Colonic mucosa (tissue), 4 donors: Measurements from ENCODE around the gene IGSF6. TPM values are rescaled to one million over a fixed set of nuclear protein-coding genes. Genes with fewer than 3 reads are reported as not detected.

Experiments used
- DNase-seq: peaks from one replicate; pipeline ENCODE4 v3.0.0-alpha.2; 2020
- H3K27ac ChIP-seq: fragments of 200-600 bp; one replicate; pipeline ENCODE4 v1.8.0; 2021
- H3K27me3 ChIP-seq: fragments of 200-600 bp; one replicate; pipeline ENCODE4 v1.8.0; 2021
- H3K36me3 ChIP-seq: fragments of 200-600 bp; one replicate; pipeline ENCODE4 v1.8.0; 2021
- H3K4me1 ChIP-seq: fragments of 200-600 bp; one replicate; pipeline ENCODE4 v1.8.0; 2021; ENCODE audit warnings: mild to moderate bottlenecking
- H3K4me3 ChIP-seq: fragments of 200-600 bp; one replicate; pipeline ENCODE4 v1.8.0; 2021
- H3K9ac ChIP-seq, 2 donors: one replicate each; pipeline ENCODE4 v1.7.0; 2013; ENCODE audit warnings: control low read depth in 2 of 2, low read depth in 2 of 2, low read length in 2 of 2
- H3K9me3 ChIP-seq: fragments of 200-600 bp; one replicate; pipeline ENCODE4 v1.8.0; 2021
- CTCF ChIP-seq: fragments of 200-600 bp; IDR thresholded peaks from one replicate; pipeline ENCODE4 v1.8.0; 2022; ENCODE audit warnings: antibody characterized with exemption, mild to moderate bottlenecking
- intact Hi-C: fragments of 100-400 bp; cut with DNase I; formaldehyde crosslinking; loops from one replicate; pipeline ENCODE4 v1.14.1; 2022
- total RNA-seq, 2 donors: library from RNA; stranded (reverse); fragmentation: NEBNext Ultra II Directional in 1 of 2; extraction: Animal tissue kit (Norgen Biotek cat#: 25700) in 1 of 2; gene quantifications; one replicate each; pipeline ENCODE4 v1.2.1, GENCODE V29; 2021
- donor health status: healthy.
- donor health status: DM: no; HTN: no; CAD: no.
- donor health status: DM: no; HTN: no; CAD: no.

IGSF6 gene
- total RNA-seq, 2 donors from 2014 or later = 2.7 to 4.7 TPM

GRCh38 chr16:21645261-21645721 is 7.1 kb downstream of the IGSF6 start:
- DNase-seq = no peak
- Histone ChIP-seq H3K27me3 (no peaks in the 10 kb centered on the region), H3K4me1 (peaks cover 5% of the 10 kb centered on the region), H3K36me3 (no peaks in the 10 kb centered on the region), H3K9me3 (no peaks in the 10 kb centered on the region), H3K27ac (peak overlapping the region; percentile 56), H3K4me3 (peak overlapping the region; percentile 21), H3K9ac (no peak overlapping the region)
- intact Hi-C loops = no loop called here
- TF ChIP-seq CTCF = no peak

GRCh38 chr16:21644674-21645073 is 7.7 kb downstream of the IGSF6 start:
- Histone ChIP-seq H3K27me3 (no peaks in the 10 kb centered on the region), H3K9ac (no peak overlapping the region), H3K36me3 (no peaks in the 10 kb centered on the region), H3K27ac (peak overlapping the region; percentile 56), H3K9me3 (no peaks in the 10 kb centered on the region), H3K4me1 (peaks cover 5% of the 10 kb centered on the region), H3K4me3 (no peak overlapping the region)
- intact Hi-C loops = no loop called here
- TF ChIP-seq CTCF = no peak
- DNase-seq = no peak

- intact Hi-C loops = no loop called here
- Histone ChIP-seq H3K36me3 (no peaks in the 10 kb centered on the region), H3K27me3 (no peaks in the 10 kb centered on the region), H3K9me3 (no peaks in the 10 kb centered on the region), H3K27ac (no peak overlapping the region), H3K4me3 (no peak overlapping the region), H3K4me1 (peaks cover 5% of the 10 kb centered on the region), H3K9ac (no peak overlapping the region)
- no peak for DNase-seq
- no peak for TF ChIP-seq CTCF
These were observed 8.6 kb downstream of the IGSF6 start for GRCh38 chr16:21643785-21644184.

- peaks cover 5% of the 10 kb centered on the region for H3K4me1 ChIP-seq
- intact Hi-C loops = no loop called here
These were observed 9.5 kb downstream of the IGSF6 start for GRCh38 chr16:21642861-21643260.

GRCh38 chr16:21641916-21642315 is 10.5 kb downstream of the IGSF6 start:
- Histone ChIP-seq H3K27me3 (no peaks in the 10 kb centered on the region), H3K9ac (no peak overlapping the region), H3K27ac (no peak overlapping the region), H3K4me1 (peaks cover 5% of the 10 kb centered on the region), H3K9me3 (no peaks in the 10 kb centered on the region), H3K36me3 (no peaks in the 10 kb centered on the region), H3K4me3 (no peak overlapping the region)
- intact Hi-C loops = loop anchor here (2.0 kb wide), 1 partner anchor 57 kb away; no protein-coding TSS in a partner anchor
- TF ChIP-seq CTCF = no peak
- DNase-seq = no peak

More at GRCh38 chr16:21642861-21643260, 9.5 kb downstream of the IGSF6 start:
- Histone ChIP-seq H3K36me3 (no peaks in the 10 kb centered on the region), H3K9ac (no peak overlapping the region), H3K27me3 (no peaks in the 10 kb centered on the region), H3K27ac (no peak overlapping the region), H3K4me3 (no peak overlapping the region), H3K9me3 (no peaks in the 10 kb centered on the region)
- no peak for DNase-seq
- TF ChIP-seq CTCF = no peak
